GM21717 (cell line): ENCODE data around the gene KCNK4.

Experiments used
- ATAC-seq: cut with Tn5 transposase; IDR thresholded peaks from one replicate; pipeline ENCODE4 v1.9.1; 2021; ENCODE audit warnings: mild to moderate bottlenecking, moderate library complexity; ENCODE audit not compliant: unreplicated experiment

The KCNK4 gene

GRCh38 chr11:64289002-64289564 is 2.0 kb upstream of the KCNK4 start:
- no peak for ATAC-seq

GRCh38 chr11:64290352-64291261 is 495 bp upstream of the KCNK4 start:
- no peak for ATAC-seq

- no peak for ATAC-seq
These were observed 804 bp downstream of the KCNK4 start for GRCh38 chr11:64291752-64292459.

GRCh38 chr11:64292460-64293254 is 1.6 kb downstream of the KCNK4 start:
- no peak for ATAC-seq

GRCh38 chr11:64294774-64295173 is 3.7 kb downstream of the KCNK4 start:
- ATAC-seq = no peak

GRCh38 chr11:64295760-64296159 is 4.7 kb downstream of the KCNK4 start:
- ATAC-seq = no peak

GRCh38 chr11:64296236-64296635 is 5.1 kb downstream of the KCNK4 start:
- ATAC-seq = no peak

- no peak for ATAC-seq
These were observed 6.0 kb downstream of the KCNK4 start for GRCh38 chr11:64296830-64297698.

GRCh38 chr11:64297699-64298358 is 6.7 kb downstream of the KCNK4 start:
- ATAC-seq = no peak

- no peak for ATAC-seq
These were observed 8.1 kb downstream of the KCNK4 start for GRCh38 chr11:64298966-64299846.

GRCh38 chr11:64299847-64300648 is 8.9 kb downstream of the KCNK4 start, which contains the start of gene CATSPERZ:
Gene CATSPERZ (plus strand): TSS chr11:64300358. CDS start chr11:64300411, 53 bp downstream.
- no peak for ATAC-seq

GRCh38 chr11:64303109-64304031 is 12.3 kb downstream of the KCNK4 start:
- no peak for ATAC-seq

- ATAC-seq = no peak
These were observed 12.9 kb downstream of the KCNK4 start for GRCh38 chr11:64304032-64304315.

- ATAC-seq = peak; percentile 30
These were observed 13.4 kb downstream of the KCNK4 start for GRCh38 chr11:64304316-64305072.

- peak; percentile 58 for ATAC-seq
These were observed 14.1 kb downstream of the KCNK4 start, which contains the start of gene ESRRA for GRCh38 chr11:64305075-64305690. Gene ESRRA (plus strand): TSS chr11:64305524. CDS start chr11:64307180, 1,656 bp downstream.
